GM21619 (cell line): ENCODE data around the gene MRM2.

Experiments used
- ATAC-seq: cut with Tn5 transposase; IDR thresholded peaks from one replicate; pipeline ENCODE4 v1.9.1; 2021; ENCODE audit not compliant: unreplicated experiment

Gene MRM2

DNA sequence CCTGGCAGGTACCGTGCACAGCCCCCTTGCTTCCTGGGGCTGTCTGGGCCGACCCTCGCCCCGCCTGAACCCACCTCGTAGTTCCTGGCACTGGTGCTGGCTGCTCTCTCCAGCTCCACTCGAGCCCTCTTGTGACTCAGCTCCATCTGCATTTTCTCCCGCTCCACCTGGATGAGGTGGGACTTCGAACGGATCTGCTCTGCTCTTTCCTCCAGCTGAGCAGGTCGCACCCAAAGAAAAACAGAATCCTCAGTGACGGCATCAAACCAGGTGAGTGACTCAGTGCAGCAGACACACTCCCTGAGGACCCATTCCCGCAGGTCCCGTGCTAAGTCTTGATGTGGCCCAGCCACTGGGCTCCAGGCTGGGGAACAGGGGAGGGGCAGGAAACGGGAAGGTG is 16.7 kb downstream of the MRM2 start:
- ATAC-seq = no peak

DNA sequence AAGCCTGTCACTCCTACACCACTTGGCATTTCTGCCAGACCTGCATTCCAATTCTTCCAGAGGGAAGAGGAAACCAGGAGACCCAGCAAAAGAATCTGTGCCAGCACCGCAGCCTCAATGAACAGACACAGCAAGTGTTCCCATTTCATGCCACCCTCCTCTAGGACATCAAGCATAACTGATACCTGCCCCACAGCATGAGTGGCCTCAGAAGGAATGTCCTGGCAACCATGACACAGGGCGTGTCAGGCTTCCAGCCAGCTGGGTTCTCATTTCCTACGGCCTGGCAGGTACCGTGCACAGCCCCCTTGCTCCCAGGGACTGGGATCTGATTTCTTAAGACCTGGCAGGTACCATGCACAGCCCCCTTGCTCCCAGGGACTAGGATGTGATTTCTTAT is 17.1 kb downstream of the MRM2 start:
- no peak for ATAC-seq

DNA sequence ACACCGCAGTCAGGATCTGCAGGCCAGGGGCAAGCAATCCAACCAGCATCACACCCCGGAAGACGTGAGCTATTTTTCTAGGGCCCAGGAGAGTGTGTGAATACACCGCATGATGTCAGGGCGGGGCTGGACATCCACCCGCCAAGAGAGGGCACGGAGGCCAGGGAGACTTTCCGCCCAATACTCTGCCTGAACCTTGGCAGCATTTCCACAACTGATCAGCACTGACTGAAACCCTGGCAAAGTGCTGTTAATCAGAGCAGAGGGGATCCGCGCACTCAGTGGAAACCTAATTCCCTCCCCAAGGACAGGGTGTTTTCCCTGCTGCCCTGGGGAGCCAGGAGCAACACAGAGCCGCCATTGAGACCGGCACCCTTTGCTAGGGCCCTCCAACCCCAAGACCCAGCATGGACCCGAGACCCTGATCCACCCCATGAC is 17.5 kb downstream of the MRM2 start:
- no peak for ATAC-seq

DNA sequence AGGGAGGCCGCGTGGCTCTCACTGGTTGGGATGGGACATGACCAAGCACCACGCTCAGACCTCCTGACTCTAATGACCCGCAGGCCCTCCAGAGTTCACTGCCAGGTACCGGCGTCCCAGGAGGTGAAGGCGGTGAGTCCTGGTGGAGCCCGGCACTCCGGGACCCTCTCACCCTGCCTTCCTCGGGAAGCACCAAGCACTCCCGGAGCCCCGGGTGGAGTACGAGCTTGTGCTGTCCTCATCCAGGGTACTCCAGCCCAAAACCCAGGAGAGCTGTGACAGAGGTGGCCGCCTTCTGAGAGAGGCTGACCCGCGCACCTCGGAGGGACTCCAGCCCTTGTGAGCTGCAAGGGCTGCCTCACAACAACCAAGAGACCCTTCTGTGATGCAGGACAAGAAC is 18.7 kb downstream of the MRM2 start:
- no peak for ATAC-seq

DNA sequence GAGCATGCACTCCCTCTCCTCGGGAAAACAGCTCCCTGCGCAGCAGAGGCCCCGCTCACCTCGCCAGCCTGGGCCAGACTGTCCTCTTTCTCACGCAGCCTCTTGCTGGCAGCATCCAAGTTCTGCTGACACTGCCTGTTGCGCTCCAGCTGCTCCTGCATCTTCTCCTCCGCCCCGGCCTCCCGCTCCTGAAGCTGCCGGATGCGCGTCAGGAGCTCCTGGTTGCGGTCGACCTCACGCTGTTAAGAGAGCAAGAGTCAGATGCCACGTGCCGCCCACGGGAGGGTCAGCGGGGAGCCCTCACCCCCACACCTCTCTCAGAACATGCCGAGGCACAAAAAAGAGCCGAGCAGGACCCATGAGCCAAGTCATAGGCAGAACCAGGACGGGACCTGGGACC is 19.5 kb downstream of the MRM2 start:
- no peak for ATAC-seq

DNA sequence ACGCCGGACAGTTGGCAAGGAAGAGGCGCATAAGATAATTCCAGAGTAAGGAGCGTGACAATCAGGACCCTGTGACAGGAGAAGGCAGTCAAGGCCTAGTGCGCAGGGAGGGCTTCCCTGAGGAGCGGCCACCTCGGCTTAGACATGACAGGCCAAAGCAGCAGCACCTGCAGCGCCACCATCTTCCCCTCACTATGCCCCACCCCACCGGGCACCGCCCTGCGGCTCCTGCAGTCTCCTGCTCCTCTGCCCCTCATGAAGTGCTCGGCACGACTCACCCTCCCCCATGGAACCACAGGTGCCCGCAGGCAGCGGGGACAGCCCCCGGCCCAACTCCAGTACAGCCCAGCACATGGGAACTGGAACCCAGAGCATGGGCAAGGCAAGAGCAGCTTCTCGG is 21.1 kb downstream of the MRM2 start:
- ATAC-seq = no peak

DNA sequence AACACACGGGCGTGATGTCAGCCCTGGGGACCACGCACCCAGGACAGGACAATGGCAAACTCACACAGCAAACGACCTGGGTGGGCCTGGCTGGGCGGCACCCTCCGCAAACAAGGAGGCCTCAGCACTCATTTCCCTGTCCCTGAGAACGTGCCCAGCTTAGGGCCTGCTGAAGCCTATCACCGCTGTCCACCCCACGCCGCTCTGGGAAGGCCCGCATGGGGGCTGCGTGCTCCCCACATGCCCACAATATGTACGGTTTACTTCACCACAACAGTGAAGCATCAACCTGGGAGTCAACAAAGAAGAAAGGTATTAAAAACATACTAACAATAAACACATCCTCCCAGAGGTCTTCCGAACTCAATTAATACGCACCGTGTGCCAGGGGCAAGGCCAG is 21.5 kb downstream of the MRM2 start:
- no peak for ATAC-seq

DNA sequence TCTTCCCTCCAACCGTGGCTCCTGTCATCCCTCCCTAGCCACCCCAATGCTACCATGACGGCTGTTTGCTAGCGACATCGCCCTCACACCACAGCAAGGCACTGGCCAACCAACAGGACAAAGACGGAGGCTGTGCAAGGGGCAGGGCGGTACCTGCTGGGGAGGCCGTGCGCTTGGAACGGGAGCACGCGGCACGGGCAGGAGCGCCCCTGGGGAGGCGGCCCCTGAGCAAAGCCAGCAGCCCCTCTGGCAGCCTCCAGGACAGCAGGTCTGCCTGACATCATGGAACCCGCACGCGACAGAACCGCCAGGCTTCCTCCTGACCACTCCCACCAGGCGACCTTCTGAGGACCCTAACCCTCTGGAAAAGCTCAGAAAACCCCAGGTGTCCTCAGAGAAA is 22.0 kb downstream of the MRM2 start:
- ATAC-seq = no peak

DNA sequence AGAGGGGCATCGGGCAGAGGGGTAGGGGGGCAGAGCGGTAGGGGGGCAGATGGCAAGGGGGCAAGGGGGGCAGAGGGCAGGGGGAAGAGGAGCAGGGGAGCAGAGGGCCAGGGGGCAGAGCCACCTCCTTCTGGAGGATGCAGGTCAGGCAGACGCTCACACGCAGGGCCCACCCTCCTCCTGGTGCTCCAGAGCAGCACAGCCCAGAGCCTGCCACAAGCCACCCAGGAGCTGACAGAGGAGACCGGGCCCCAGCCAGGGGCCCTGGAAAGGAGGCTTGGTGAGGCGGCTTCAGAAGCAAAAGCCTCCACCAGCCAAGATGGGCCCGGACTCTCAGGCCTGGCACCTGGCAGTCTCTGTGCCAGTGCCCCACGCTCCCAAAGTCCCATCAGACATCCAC is 22.4 kb downstream of the MRM2 start:
- ATAC-seq = no peak

DNA sequence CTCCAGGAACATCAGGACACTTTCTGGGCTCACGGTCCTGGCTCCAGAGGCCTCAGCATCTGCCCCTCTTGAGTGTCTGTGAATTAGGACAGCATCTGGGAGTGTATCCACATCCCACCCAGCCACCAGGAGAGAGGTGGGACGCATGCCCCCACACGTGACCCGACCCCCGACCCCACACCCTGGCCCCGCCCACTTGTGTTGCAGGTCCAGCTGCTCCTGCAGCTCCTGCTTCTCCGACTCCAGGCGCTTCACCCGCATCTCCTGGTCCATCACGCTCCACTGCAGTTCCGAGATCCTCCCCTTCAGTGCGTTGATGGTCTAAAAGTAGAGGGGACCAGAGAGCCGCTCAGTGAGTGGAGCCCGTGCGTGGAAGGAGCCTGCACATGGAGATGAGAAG is 22.9 kb downstream of the MRM2 start:
- ATAC-seq = no peak

DNA sequence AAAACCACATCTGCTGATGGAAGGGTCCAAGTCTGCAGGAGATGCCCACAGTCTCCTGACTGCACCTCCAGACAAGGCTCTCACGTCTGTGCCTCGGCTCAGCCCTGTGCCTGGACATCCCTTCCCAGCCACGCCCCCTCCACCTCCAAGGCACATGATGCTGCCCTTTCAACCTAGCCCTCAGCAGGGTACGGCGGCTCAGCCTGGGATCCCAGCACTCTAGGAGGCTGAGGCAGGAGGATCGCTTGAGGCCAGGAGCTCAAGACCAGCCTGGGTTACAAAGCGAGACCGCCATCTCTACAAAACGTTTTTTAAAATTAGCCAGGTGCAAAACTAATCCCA is 23.6 kb downstream of the MRM2 start:
- ATAC-seq = no peak

DNA sequence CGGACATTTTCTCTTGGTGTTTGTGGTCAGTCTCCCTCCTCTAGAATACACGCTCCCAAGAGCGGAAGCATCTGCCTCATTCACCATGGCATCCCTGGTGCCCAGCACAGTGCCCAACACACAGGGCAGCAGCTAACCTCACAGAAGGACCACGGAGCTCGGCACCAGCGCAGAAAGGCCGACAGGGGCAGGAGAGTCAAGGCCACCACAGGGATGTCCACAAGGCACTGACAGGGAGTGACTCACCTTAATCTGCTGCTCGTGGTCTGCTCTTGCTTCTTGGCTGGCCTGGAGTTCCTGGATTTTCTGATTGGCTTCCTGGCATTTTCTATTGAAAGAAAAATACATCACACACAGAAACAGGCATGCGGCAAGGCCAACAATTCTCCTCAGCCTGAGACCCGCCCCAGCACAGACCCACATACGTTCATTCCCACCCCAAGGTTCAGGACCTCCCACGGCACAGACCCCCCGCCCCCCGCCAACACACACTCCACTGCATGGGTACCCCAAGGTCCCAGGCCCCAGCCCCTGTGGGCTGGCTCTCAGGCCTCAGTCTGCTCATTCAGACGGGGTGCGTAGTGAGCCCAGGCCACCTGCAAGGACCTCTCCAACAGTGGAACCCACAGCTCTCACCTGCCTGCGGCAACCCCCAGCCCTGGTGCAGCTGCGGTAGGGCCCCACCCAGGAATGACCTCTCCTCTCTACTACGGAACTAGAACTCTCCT is 24.1 kb downstream of the MRM2 start:
- ATAC-seq = no peak

DNA sequence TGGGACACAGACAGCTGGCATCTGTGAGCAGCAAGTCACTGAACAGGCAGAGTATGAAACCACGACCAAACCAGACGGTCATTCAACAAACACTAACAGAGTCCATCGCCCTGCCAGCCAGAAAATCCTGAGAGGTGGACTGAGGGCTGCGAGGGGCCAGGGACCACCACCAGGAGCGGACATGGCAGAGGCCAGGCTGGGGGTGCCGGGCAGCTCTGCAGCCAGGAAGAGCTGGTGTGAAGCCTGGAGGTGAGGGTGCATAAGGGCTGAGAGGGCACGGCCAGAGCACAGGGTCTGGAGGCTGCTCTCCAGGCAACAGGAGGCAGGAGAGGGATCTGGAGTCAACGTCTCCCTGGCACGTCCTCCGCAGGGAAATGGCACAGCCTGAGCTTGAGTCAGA is 24.8 kb downstream of the MRM2 start:
- ATAC-seq = no peak

DNA sequence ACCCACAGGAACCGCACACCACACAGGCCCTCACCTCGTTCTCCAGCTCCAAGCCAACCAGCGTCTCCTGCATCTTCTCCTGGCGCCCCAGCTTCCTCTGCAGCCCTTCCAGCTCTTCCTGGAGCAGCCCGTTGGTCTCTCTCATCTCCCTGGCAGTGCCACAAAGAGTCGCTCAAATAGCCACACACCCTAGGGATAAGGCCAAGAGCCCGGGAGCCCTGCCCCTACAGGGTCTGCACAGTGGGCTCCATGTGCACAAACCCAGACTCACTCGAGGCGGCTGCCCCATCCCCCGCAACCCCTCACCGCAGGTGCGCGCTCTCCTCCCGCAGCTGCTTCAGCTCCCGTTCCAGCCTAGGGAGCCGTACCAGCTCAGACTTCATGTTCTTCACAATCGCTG is 26.2 kb downstream of the MRM2 start:
- ATAC-seq = no peak

DNA sequence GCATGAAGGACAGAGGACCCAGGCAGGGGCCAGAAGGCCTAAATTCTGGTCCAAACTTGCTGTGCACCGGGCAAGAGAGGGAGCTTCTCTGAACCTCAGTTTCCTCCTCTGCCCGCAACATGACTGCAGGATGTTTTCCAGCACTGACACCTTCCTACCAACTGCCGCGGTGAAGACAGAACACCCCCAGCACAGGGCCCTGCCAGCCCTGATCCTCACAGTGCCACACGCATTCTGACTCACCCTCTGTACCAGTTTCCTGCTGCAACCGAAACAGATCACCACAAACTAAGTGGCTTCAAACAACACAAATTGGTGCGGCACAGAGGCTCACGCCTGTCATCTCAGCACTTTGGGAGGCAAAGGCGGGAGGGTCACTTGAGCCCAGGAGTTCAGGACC is 27.4 kb downstream of the MRM2 start:
- ATAC-seq = no peak

DNA sequence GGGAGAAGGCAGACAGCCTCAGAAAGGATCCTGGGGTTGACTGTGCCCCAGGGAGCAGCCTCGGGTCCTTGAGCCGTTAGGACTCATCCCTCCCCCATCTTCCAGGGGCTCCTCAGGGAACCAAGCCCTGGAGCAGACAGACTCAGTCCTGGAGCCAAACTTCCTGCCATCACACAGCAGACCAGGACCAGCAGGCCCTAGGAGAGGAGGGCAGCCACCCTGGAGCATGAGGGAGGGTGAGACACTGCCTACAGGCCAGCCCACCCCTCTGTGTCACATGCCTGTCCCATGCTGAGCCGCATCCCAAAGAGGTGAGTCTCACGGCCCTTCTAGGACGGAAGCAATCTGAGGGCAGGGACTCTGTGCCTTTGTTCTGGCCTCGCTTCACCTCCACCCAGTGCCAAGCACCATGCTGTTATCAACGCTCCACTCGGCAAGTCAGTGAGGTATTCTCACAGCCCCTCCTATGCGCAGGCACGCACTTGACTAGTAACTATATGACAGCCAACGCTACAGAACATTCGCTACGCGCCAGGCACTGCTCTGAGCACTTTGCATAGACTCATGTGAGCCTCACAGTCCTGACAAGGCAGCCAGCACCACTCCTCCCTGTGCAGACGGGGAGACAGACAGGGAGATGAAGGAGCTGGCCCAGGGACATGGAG is 28.3 kb downstream of the MRM2 start:
- no peak for ATAC-seq

DNA sequence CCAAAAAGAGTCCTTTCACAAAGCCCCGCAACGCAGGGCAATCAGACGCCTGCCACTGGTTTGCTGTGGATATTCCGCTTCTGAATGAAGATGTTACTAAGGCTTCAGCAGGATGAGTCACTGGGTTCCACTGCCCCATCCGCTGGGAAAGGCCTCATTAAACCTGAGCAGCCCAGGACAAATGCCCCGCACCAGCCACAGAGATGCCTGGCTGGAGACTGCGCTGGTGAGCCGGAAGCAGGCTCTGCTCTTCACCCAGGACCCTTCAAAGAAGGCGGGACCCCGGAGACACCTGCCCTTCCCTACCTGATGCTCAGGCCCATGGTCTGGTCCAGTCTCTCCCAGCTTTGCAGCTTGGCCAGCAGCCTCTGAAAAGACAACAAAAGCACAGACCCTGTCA is 29.1 kb downstream of the MRM2 start:
- ATAC-seq = no peak

DNA sequence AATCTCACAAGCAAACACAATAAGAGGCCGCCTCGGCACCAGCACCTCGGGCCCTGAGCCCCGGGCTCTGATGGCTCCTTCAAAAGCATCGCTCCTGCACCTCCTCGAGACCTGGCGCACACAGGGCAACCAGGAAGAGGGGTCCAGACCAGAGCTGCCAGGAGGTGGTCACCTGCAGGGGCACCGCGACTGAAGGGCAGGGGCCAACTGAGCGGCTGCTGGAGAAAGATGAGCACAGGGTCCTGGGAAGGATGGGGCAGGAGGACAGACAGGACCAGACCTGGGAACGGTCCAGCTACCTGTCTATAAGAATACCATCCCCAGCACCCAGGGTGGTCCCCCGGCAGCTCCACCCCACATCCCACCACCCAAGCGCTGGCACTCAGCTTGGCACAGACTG is 30.1 kb downstream of the MRM2 start:
- ATAC-seq = no peak

DNA sequence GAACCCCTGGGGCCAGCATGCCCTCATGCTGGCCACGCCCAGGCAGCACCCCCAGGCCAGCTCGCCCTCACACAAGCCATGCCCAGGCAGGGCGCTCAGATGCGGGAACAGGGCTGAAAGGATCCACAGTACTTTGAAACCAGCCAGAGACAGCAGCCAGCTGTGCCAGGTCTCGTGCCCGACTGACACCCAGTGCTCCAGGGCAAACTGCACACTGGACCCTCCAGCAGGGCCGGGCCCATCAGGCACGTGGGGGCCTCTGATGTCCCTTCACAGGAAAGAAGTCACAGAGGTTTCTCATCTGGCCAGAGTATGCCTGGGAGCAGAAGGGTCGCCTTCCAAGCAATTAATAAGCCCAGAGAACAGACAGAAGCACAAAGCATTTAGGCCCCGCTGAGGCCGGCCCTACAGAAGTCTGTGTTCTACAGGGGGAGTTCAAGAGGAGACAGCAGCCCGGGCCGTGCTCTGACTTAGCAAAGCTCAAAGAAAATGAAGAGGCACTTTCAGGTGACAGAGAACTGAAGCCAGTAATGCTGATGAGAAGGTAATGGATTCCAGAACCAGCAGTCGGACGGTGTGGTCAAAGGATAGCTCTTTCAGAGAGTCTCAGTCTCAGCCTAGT is 30.6 kb downstream of the MRM2 start:
- no peak for ATAC-seq

DNA sequence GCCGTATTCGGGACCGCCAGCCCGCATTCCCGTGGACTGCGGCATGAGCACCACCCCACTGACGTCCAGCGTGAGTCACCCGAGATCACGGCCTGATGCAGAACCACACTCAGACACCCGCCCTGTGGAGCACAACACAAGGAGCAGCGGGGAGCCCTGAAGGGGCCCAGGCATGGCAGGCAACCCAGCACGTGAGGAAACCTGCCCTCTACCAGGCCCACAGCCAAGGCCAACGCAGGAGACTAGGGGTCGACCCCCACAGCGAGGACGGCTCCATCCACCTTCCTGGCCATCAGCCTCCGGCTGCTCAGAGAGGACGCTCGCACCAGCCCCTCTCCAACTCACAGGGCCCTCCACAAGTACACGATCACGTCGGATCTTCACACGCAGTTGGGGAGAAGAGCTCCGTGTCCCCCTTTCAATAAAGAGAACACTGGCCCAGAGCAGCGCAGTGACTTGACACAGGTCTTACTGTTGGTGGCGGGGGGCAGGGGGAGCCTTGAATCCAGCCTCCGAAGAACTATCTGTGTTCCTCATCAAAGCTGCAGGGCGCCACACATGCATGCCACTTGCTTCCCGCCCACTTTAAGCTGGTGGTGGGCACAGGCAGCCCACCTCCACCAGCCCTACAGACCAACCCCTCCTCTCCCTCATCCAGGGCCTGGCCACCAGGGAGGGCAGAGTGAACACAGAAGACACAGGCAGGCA is 31.3 kb downstream of the MRM2 start:
- no peak for ATAC-seq

DNA sequence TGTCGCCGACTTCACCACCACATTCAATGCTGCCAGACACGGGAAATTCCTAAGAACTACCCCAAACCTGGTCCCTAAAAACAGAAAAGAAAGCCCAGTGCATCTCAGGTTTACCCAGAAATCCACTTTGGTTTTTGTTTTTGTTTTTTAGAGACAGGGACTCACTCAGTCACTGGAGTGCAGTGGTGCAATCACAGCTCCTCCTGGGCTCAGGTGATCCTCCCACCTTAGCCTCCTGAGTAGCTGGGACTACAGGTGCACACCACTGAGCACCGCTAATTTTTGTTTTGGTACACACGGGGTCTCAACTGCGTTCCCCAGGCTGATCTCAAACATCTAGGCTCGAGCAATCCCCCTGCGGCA is 32.1 kb downstream of the MRM2 start:
- peak; percentile 32 for ATAC-seq
